Nucleus accumbens (tissue), 56 donors: ENCODE measurements around the gene HDHD5.

Experiments
- DNase-seq, 56 donors: peaks; one replicate each; lab custom pipeline; 2025; lab: John Stamatoyannopoulos, UW

HDHD5 gene

DNA sequence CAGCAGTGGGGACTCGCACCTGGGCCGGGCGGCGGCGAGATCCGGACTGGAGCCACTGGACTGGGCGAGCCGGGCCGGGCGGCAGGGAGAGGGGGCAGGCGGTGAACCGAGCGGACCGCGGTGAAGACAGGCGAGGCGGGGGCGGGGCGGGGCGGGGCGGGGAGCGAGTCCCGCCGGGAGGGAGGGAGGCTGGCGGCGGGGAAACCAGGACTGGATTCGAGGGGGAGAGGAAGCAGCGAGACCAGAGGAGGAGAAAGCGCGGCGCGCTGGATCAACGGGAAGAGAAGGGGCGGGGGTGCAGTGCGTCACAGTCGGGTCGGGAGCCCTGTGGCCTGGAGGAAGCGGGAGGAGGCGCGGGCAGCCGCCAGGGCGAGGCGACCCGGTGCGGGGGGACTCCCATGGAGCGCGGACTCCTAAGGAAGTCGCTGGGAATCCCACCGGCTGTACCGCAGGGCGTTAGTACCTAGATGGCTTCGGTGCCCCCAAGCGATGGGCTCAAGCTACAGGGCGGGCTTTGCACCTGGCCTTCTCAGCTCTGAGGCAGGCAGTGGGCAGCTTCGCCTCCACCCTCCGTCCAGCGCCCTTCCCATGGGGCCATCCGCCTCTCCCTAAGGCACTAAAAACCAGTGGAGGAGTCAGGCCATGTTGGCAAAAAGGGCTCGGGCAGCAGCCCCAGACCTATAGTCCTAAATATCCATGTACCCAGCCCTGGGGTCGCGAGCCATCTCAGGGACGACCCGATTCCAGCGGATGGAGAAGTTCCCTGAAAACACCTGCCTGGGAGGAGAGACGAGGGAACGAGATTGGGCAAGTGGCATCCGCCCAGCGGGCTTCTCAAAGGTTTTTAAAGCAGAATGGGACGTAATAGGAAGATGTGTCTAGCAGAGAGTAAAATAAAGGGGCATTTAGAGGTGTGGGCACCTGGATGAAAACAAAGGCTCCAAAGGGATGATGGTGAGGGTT, 37.6 kb downstream of the HDHD5 start, which contains the start of gene TMEM121B:
TSS of gene TMEM121B (minus strand) at position 128 of the 963 bp plus-strand sequence. CDS start 233 bp downstream, outside the sequence.
- DNase-seq: peak in 52 of 56 donors; percentile 10 to 88 (median 65)

DNA sequence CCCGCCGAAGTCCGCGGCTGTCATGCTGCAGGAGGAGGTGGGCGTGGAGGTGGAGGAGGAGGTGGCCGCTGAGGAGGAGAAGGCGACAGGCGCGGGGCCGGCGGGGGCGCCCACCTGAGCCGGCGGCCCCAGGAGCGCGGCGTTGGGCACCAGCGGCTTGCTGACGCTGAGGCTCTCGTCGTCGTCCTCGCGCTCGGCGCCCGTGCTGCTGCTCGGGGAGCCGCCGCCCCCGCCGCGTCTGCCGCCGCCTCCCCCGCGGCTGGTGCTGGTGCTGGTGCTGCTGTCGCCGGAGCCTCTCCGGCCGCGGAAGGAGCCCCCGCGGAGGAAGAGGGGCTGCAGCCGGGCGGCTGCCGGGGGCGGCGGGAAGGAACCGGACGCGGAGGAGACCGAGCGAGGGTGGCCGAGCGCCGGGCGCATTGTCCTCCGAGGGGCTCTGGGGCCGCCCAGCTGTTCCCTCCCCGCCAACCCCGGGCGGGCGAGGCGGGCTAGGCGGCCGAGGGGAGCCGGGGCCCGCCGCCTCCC, 38.3 kb downstream of the HDHD5 start:
- peak in 2 of 56 donors; percentile 29 to 34 for DNase-seq

DNA sequence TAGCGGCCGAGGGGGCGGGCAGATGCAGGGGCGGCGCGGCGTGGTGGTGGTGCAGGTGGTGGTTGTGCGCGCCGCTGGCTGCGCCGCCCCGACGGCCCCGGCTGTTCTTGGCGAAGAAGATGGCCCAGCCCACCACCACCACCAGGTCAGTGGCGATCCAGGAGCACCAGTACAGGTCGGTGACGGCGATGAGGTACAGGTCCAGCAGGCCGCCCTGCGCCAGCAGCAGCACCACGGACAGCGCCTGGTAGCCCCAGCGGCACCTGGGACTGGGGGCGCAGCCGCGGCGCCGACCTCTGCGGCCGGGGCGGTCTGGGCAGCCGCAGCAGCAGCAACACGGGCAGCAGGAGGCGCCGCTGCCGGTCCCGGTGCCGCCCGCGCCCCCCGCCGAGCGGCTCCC, 38.8 kb downstream of the HDHD5 start:
- peak in 1 of 56 donors; percentile 15 for DNase-seq

DNA sequence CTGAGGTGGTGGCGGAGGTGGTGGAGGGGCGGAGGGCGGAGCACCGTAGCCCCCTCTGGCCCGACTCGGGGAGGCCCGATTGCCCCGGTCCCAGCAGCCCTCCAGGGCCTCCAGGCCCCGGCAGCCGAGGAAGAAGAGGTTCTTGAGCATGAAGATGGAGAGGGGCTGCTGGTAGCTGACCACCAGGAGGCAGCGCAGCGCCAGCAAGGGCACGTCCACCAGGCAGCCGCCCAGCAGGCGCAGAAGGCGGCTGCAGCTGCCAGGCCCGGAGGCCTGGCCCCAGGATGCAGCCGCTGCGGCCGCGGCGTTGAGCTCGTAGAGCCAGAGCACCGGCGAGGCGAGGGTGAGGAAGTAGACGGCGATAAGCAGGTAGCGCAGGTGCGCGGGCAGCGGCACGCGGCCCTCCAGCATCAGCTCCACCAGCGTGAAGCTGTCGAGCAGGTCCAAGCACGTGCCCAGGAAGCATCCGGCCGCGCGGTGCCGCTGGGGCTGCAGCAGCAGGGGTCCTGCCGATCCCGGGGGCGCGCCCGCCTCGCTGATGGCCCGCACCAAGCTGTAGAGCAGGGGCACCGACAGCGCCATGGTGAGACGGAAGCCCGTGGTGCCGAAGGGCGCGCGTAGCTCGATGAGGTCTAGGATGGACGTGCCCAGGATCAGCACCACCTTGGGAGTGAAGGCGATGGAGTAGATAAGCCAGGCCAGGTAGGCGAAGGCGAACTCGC, 39.4 kb downstream of the HDHD5 start:
- peak in 3 of 56 donors; percentile 9 to 29 (median 23) for DNase-seq

DNA sequence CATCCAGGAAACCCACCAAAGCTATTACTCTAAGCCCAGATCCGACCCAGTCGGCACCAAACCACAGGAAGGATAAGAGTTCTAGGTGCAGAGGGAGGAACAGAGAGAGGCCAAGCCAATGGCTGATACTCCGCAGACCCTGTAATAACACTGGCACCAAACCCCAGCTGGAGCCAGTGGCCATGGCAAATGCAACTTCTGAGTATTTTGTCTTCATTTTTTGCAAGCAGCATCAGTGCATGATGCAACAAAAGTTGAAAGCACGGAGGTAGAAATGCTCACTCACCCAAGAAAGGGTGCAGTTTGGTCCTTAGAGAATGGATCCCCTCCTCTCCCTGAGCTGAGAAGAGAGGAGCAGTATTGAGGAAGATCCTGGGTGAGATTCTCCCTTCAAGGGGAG, 40.7 kb downstream of the HDHD5 start:
- no peak for DNase-seq

DNA sequence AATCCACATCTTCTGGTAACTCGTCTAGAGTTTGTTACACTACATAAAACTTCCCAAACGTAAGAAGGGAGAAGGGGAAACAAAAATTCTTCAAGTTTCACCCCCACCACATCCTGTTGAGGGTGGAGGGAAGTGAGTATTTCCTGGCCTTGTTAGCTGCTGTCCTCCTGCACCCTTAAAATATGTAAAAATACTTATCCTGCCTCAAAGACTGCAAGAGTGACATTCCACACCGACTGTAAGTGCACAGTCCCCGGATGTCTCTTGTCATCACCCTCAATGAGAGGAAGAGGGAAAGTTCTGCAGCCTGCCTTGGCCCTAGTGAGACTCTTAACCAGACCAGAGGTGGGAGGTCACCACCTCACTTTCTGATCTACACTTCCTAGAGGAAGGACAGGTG, 41.2 kb downstream of the HDHD5 start:
- DNase-seq: peak in 1 of 56 donors; percentile 16

DNA sequence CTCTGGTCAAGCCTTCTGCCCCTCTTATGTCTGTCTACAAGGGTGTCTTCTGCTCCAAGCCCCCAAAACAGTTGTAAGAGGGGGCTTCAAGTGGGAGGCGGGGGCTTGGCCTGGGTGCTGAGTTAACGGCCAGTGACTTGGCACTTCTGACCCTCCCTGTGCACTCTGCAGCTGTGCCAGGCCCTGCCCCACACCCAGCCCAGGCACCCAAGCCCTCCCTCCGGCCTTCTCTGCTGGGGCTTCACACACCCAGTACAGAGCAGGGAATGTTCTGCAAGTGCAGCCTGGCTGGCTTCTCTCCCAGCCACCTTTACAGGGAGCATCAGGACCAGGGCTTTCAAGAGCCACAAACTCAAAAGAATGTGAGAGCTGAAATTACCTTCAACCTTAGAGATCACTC, 41.7 kb downstream of the HDHD5 start:
- no peak for DNase-seq

DNA sequence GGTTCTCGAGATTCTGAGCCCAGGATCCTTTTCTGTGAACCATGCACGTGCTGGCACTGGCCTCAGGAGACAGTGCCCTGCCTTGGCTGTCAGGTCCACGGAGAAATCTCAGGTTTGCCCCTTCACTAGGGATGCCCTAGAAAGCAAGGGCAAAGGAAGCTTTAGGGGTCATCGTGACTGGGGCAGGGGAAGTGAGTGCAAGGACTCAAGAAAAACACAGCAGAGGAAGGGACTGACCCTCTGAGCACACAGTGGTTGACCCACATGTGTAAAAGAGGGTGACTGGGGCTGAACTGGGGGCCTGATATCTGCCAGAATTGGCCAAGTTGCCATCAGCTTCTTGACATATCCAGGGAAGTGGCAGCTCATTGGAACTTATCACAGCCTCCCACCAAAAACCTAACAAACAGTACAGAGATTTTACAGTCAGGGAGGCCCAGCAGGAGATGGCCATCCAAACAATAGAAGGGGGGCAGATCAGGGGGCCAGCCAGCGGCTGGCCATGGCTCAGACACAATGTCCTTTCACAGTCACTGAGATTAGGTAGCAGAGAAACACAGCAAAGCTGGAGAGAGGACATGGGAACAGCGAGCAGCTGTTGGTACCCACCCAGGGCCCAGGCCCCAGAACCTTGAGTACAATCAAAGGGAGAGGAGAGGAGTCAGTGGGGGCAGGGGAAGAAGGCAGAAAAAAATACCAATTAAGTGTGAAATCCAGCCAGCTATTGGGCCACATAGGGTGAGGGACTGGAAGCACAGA, 42.3 kb downstream of the HDHD5 start:
- no peak for DNase-seq

DNA sequence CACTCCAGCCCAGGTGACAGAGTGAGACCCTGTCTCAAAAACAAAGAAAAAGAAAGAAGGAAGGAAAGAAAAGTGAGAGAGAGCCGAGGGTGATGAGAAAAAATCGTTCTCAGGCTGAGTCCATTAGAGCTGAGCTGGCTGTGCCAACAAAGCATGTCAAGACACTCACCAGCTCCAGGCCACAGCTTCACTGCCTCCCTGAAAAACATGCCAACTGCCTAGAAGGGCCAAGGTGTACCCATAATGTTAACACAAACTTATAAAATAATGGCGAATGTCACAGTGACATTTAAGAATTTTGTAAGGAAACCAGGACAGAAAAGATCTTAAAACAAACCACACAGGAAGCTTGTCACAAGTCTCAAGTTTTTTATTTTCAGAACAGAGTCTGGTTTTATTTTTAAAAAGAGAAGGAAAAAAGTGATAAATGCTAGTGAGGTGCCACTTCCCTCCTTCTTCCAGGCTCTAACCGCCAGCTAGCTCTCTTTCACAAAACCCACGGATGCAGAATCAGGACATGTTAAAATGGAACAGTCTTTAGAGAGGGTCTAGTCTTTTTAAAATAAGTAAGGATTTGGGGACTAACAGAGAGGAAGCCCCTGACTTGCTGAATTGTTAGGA, 43.0 kb downstream of the HDHD5 start:
- DNase-seq: no peak

DNA sequence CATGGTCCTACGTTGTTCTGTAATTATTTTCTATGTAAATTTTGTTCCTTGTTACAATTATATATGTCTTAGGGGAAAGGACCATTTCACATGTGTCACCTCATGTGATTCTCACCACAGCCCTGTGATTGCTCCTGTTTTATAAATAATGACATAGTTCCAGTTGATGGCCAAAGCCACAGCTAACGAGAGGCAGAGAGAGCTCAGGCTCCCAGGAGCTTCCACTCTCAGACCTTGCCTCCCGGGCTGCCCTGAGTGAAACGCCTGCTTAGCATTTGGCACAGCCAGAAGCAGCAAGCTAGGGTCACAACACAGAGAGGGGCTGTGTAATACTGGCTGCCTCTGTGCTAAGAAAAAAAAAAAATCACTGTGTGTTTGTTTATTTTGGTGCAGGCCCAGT, 43.8 kb downstream of the HDHD5 start:
- no peak for DNase-seq

DNA sequence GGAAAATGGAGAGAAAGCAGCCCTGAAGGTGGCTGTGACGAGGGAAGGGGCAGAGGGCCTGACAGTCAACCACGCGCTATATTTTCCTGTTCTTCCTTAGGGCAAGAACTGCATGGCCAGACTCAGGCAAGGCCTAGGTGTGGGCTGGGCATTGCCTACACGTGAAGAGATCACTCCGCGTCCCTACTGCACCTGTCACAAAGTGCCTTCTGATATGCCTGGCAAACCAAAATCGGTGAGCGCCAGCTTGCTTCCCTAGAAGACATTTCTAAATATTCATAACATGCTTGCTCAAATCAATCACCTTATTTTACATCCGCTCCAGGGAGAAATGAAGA, 44.2 kb downstream of the HDHD5 start:
- DNase-seq: no peak

DNA sequence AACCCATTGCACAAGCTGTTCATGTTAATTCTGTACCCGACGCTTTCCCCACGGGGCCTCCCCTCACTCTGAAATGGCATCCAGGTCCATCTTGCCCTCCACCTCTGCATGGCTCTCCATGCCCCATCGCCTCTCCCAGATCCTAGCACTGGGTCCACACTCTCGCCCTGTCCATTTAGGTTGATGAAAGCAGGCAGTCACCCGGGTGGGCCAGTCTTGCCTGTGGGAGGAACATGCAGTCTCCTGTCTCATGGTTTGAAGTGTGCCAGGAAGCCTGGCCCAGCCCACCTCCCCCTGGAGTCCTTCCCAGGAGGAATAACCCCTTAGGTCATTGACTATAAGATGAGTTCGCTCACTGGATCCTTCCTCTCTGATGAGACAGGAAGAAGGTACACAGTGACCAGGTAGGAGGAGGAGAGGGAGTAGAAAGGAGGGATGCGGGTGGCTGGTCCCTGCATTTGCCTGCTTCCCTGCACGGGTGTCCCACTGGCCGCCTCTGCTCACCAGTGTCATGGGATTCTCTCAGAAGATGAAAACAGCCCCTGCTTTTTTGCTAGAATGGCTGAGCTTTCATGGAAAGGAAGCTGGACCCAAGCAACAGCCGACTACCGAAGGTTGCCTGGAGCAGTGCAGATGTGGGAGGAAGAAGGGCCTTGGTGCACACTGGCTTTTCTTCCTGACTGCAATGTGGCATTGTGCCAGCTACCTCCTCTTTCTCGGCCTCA, 44.7 kb downstream of the HDHD5 start:
- DNase-seq: no peak

DNA sequence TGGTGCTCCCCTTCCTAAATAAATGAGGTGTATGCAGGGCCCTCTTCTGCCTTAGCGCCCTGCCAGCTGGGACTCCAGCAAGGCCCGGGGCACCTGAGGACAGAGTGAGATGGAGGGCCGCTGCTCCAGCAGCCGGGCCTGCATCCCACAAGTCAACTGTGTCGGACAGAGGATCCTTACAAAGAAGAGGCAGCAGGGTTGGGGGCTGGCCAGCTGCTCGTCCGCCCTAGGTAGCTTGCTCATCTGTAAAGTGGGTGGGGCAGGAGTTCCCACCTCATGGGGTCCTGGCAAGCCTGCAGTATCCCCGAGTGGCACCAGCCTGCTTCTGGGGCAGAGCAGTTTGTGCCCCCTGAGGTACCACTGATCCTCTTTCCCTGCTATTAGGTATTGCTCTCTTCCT, 45.5 kb downstream of the HDHD5 start:
- DNase-seq: no peak

DNA sequence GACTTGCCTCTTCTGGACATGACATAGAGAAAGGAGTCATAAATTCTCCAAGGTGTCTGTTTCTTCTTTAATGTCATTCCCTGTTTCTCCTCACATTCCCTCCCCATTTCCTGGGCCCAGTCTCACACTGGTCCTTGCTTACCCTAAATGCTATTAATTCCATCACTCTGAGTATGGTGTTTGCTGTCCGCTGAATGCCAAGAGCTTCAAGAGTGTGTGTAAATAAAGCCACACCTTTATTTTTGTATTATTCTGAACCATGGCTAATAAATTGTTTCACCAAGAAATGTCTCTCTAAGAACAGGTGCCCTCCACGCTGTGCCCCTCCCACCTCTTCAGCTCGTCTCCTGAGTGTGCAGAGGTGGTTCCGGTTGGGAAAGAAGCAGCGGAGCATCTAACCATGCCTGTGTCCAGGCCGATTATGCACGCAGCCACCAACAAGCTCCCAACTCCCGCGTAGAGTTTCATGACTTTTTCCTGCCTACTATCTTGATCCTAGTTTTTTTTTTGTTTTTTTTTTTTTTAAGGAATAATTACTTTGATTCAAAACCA, 46.5 kb downstream of the HDHD5 start:
- DNase-seq: no peak

DNA sequence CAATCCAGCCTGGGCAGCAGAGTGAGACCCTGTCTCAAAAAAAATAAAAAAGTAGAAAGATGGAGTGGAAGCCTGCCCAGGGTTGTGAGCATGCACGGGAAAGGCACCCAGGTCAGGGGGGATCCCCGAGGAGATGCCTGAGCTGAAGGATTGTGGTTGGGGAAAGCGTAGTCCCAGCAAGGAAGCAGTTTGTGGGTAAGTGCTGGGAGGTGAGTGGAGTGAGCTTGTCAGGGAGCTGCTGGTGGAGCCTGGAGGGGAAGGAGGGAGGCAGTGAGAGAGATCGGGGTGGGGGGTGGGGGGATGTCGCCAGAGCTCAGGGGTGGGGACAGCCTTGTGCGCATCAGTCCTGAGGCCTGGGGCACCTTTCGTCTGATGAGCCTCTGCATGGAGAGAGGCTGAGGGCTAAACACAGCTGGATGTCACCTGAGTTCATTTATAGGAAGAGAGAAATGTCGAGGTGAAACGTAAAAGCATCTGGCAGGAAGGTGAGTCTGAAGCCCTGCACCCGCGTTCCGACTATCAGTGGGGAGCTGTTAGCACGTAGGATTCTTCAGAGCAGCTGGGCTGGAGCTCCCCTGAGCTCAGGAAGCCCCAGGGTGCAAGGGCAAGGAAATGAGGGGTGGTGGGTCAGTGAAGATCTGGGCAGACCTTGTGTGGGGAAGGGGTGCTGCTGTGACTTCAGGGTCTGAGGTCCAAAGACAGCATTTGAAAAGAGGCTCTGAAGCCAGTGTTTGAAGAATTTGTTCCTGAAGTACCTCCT, 48.1 kb downstream of the HDHD5 start:
- DNase-seq: no peak

DNA sequence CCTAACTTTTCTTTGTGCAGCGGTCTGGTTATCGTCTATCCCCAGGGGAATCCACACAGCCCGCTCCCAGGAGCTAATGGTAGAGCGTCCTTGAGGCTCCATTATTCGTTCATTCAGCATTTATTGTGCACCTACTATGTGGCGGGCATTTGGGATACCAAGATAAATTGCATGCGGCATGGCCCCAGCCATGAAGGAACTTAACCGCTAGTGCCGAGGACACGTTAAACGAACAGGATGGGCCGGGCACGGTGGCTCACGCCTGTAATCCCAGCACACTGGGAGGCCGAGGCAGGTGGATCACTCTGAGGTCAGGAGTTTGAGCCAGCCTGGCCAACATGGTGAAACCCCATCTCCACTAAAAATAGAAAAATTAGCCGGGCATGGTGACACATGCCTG, 49.1 kb downstream of the HDHD5 start:
- DNase-seq: no peak

DNA sequence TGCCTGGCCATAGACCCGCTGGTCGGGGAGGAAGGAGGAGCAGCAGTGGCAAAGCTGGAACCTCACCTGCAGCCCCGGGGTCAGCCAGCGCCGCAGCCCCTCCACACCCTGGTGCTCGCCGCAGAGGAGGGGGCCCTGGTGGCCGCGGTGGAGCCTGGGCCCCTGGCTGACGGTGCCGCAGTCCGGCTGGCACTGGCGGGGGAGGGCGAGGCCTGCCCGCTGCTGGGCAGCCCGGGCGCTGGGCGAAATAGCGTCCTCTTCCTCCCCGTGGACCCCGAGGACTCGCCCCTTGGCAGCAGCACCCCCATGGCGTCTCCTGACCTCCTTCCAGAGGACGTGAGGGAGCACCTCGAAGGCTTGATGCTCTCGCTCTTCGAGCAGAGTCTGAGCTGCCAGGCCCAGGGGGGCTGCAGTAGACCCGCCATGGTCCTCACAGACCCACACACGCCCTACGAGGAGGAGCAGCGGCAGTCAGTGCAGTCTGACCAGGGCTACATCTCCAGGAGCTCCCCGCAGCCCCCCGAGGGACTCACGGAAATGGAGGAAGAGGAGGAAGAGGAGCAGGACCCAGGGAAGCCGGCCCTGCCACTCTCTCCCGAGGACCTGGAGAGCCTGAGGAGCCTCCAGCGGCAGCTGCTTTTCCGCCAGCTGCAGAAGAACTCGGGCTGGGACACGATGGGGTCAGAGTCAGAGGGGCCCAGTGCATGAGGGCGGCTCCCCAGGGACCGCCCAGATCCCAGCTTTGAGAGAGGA, 49.8 kb downstream of the HDHD5 start:
- DNase-seq: no peak
